Suprapubic skin (tissue), 4 donors: ENCODE measurements around the gene AZGP1. TPM values are rescaled to one million over a fixed set of nuclear protein-coding genes. Genes with fewer than 3 reads are reported as not detected.

Experiments
- DNase-seq, 2 donors: peaks; one replicate each; pipeline ENCODE4 v3.0.0-alpha.2; 2019; ENCODE audit warnings: low spot score in 2 of 2
- H3K27ac ChIP-seq: fragments of 200-600 bp; sonication (generic); one replicate; pipeline ENCODE4 v1.5.1; 2019
- H3K27me3 ChIP-seq: fragments of 200-600 bp; sonication (generic); one replicate; pipeline ENCODE4 v1.5.1; 2019
- H3K36me3 ChIP-seq: fragments of 200-600 bp; sonication (generic); one replicate; pipeline ENCODE4 v1.5.1; 2019
- H3K4me1 ChIP-seq: fragments of 200-600 bp; sonication (generic); one replicate; pipeline ENCODE4 v1.5.1; 2019
- H3K4me3 ChIP-seq: fragments of 200-600 bp; sonication (generic); one replicate; pipeline ENCODE4 v1.5.1; 2019; ENCODE audit warnings: mild to moderate bottlenecking
- H3K9me3 ChIP-seq: fragments of 200-600 bp; sonication (generic); one replicate; pipeline ENCODE4 v1.5.1; 2019
- EP300 ChIP-seq: sonication (generic); formaldehyde crosslinking; IDR thresholded peaks from one replicate; pipeline ENCODE4 v1.6.1; 2017; ENCODE audit warnings: antibody characterized with exemption
- POLR2A ChIP-seq, 2 donors: fragments of 450-650 bp; IDR thresholded peaks; one replicate each; pipeline ENCODE4 v1.6.1; 2017; ENCODE audit warnings: antibody characterized with exemption in 2 of 2, mild to moderate bottlenecking in 2 of 2, moderate library complexity in 2 of 2
- POLR2AphosphoS5 ChIP-seq, 3 donors: sonication (generic); formaldehyde crosslinking; IDR thresholded peaks; one replicate each; pipeline ENCODE4 v1.6.1; 2017; ENCODE audit warnings: antibody characterized with exemption in 3 of 3
- WGBS: methylation state at CpG from one replicate; pipeline ENCODE4 v1.1.5; 2018; 5-methylcytosine and 5-hydroxymethylcytosine counted together
- total RNA-seq, 4 donors: library from RNA; depleted of rRNA; stranded (reverse); fragments of >200 nt; gene quantifications; one replicate each; pipeline ENCODE4 v1.1.0, GENCODE V29; 2016
- TF ChIP-seq, protein P1 (sequence below), 2 donors: fragments of 200-600 bp in 1 of 2; fragments of 450-650 bp in 1 of 2; sonication (generic) in 1 of 2; IDR thresholded peaks; one replicate each; pipeline ENCODE4 v1.5.1; 2016 to 2019; ENCODE audit warnings: antibody characterized with exemption in 2 of 2, mild to moderate bottlenecking in 1 of 2, moderate library complexity in 1 of 2

The AZGP1 gene
- total RNA-seq, 4 donors from 2014 or later: 529 to 1,010 (median 610) TPM

DNA sequence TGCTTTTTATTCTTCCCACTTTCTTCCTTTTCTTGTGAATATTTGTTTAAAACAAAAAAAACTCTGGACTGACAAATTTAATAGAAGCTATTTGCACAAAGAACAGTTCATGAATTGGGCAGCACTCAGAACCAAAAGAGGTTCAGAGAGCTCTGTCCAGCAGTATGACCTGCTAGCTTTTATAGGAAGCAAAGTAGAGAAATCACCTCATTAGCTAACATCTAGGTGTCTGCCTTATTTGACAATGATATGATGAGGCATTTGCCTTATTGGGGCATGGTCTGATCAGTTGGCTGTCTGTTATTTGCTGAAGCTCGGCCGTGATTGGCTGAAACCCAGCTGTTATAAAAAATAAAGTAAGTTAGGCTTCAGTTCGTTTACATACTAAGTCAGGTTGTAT is 55.7 kb downstream of the AZGP1 start:
- no peaks in the 10 kb centered on the region for H3K9me3 ChIP-seq
- H3K27me3 ChIP-seq: no peaks in the 10 kb centered on the region
- no peak for DNase-seq
- H3K4me3 ChIP-seq: peak overlapping the region; percentile 93
- no peaks in the 10 kb centered on the region for H3K36me3 ChIP-seq
- 89% methylated on average over 3 of the region's 3 CpGs for WGBS
- peak overlapping the region; percentile 95 for H3K27ac ChIP-seq
- TF ChIP-seq EP300 (no peak), POLR2A (IDR thresholded peaks at IDR 0.05) (no peak), POLR2AphosphoS5 (IDR thresholded peaks at IDR 0.05) (no peak)
- TF ChIP-seq, protein P1, sequence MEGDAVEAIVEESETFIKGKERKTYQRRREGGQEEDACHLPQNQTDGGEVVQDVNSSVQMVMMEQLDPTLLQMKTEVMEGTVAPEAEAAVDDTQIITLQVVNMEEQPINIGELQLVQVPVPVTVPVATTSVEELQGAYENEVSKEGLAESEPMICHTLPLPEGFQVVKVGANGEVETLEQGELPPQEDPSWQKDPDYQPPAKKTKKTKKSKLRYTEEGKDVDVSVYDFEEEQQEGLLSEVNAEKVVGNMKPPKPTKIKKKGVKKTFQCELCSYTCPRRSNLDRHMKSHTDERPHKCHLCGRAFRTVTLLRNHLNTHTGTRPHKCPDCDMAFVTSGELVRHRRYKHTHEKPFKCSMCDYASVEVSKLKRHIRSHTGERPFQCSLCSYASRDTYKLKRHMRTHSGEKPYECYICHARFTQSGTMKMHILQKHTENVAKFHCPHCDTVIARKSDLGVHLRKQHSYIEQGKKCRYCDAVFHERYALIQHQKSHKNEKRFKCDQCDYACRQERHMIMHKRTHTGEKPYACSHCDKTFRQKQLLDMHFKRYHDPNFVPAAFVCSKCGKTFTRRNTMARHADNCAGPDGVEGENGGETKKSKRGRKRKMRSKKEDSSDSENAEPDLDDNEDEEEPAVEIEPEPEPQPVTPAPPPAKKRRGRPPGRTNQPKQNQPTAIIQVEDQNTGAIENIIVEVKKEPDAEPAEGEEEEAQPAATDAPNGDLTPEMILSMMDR (IDR thresholded peaks at IDR 0.05): no peak
- H3K4me1 ChIP-seq: peaks cover 43% of the 10 kb centered on the region

DNA sequence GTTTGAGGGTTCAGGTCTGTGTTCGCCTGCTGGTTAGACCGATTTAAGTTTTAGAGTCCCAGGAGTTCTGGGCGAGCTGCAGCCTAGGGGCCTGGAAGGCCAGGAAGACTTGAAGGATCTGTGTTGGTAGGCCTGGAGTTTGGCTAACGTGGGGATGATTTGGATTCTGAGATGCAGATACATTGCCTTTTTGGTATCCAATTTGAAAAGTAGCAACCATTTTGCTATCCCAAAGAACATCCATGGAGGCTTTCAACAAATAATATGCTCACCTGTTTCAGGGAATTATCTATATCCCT is 56.1 kb downstream of the AZGP1 start:
- TF ChIP-seq, protein P1 (IDR thresholded peaks at IDR 0.05): no peak
- TF ChIP-seq POLR2AphosphoS5 (IDR thresholded peaks at IDR 0.05): no peak
- no peak for TF ChIP-seq POLR2A (IDR thresholded peaks at IDR 0.05)
- no peak for TF ChIP-seq EP300
- Histone ChIP-seq H3K9me3 (no peaks in the 10 kb centered on the region), H3K36me3 (no peaks in the 10 kb centered on the region), H3K4me3 (peak overlapping the region; percentile 93), H3K4me1 (peaks cover 43% of the 10 kb centered on the region), H3K27ac (peak overlapping the region; percentile 95), H3K27me3 (no peaks in the 10 kb centered on the region)
- no peak for DNase-seq
- WGBS: 31% methylated on average over 4 of the region's 4 CpGs

DNA sequence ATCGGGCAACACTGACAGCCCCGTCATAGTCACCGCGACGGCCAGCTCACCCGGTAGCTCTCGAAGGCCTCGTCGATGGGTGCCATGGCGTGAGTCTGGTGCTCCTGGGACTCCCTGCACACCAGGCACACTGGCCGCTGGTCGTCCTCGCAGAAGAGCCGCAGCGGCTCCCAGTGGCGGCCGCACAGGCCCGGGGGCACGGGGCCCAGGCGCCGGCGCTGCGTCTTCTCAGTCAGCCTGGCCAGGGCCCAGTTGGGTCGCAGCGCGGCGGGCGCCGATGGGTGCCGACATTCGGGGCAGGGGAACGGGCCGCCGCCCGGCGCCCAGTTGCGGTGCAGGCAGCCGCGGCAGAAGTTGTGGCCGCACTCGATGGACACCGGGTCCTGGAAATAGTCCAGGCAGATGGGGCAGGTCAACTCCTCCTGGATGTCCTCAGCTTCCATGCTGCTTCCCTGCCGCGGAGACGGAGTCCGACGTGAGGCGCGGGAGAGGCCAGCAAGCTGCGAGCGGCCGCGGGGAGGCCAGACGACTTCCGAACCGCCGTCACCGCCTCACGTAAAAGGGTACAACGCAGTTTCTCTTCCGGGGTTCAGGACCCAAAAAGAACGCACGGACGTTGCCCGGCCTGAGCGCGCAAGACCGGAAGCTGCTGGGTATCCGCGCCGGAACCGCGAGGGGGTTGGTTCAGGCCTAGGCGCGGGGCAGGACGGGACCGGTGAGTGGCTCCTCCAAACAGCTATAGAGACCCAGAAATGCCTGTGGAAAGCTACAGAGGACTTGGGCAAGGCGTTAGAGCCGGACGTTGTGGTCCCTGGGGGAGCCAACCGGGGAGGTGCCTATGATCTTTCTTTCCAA is 56.6 kb downstream of the AZGP1 start, which contains the start of gene TRIM4:
Gene TRIM4 (minus strand): TSS at position 572 of the 855 bp plus-strand sequence. CDS start 129 bp downstream, at position 443.
- WGBS: 0% methylated on average over 44 of the region's 81 CpGs
- Histone ChIP-seq H3K4me3 (peak within 1 kb of the TSS; percentile 93), H3K4me1 (peaks cover 43% of the 10 kb centered on the region)

More for the DNA sequence above, 56.6 kb downstream of the AZGP1 start, which contains the start of gene TRIM4:
- H3K27ac ChIP-seq: peak within 1 kb of the TSS; percentile 95
- H3K27me3 ChIP-seq: no peaks in the 10 kb centered on the region
- peak; percentile 94 to 96 for DNase-seq
- TF ChIP-seq, protein P1 (IDR thresholded peaks at IDR 0.05): peak in 1 of 2 donors; percentile 30
- TF ChIP-seq POLR2A (IDR thresholded peaks at IDR 0.05) (peak; percentile 58 to 87), POLR2AphosphoS5 (IDR thresholded peaks at IDR 0.05) (peak; percentile 66 to 82 (median 71)), EP300 (no peak)
- H3K36me3 ChIP-seq: no peaks in the 10 kb centered on the region
- H3K9me3 ChIP-seq: no peaks in the 10 kb centered on the region

Other genes with a start within 250 kb of the AZGP1 start
- gene CYP3A7, start 240.8 kb downstream of the AZGP1 start, total RNA-seq: under 1 TPM in 1 of 4 donors, not detected in 3; 0.49 TPM
- gene CYP3A4, start 191.8 kb downstream of the AZGP1 start, total RNA-seq: 1 to 10 TPM; 2.3 to 7.8 (median 4.4) TPM
- not detected for gene CYP3A43, start 148.0 kb downstream of the AZGP1 start, total RNA-seq
- 1 to 10 TPM in 1 of 4 donors, not detected in 3; 1.5 TPM for gene OR2AE1, start 99.0 kb downstream of the AZGP1 start, total RNA-seq
- 10 to 100 TPM; 40.2 to 56.7 (median 50.8) TPM for gene TRIM4, start 56.5 kb downstream of the AZGP1 start, total RNA-seq
- 1 to 10 TPM; 1.9 to 2.9 (median 2.5) TPM for gene GJC3, start 46.4 kb downstream of the AZGP1 start, total RNA-seq
- gene ZKSCAN1, start 39.6 kb upstream of the AZGP1 start, total RNA-seq: 100 to 1,000 TPM in 1 of 4 donors, 10 to 100 TPM in 3; 50.5 to 106 (median 66.4) TPM
- 10 to 100 TPM in 3 of 4 donors, 1 to 10 TPM in 1; 8.9 to 18.5 (median 10.2) TPM for gene ZSCAN21, start 73.7 kb upstream of the AZGP1 start, total RNA-seq
- gene ZNF3, start 105.7 kb upstream of the AZGP1 start, total RNA-seq: 10 to 100 TPM; 13.2 to 30.3 (median 24.4) TPM
- gene COPS6, start 112.9 kb upstream of the AZGP1 start, total RNA-seq: 10 to 100 TPM; 35.8 to 60.7 (median 47.7) TPM
- gene MCM7, start 125.4 kb upstream of the AZGP1 start, total RNA-seq: 10 to 100 TPM; 43.8 to 97.0 (median 51.8) TPM
- gene AP4M1, start 125.6 kb upstream of the AZGP1 start, total RNA-seq: 10 to 100 TPM; 16.7 to 33.2 (median 31.8) TPM
- gene TAF6, start 143.3 kb upstream of the AZGP1 start, total RNA-seq: 10 to 100 TPM; 31.7 to 59.3 (median 48.9) TPM
- 1 to 10 TPM; 4.5 to 7.1 (median 5.4) TPM for gene CNPY4, start 143.6 kb upstream of the AZGP1 start, total RNA-seq
- 1 to 10 TPM; 2.6 to 6.2 (median 3.6) TPM for gene MBLAC1, start 150.9 kb upstream of the AZGP1 start, total RNA-seq
- 100 to 1,000 TPM; 346 to 682 (median 537) TPM for gene LAMTOR4, start 172.9 kb upstream of the AZGP1 start, total RNA-seq
- 10 to 100 TPM; 19.7 to 69.0 (median 35.8) TPM for gene TRAPPC14, start 182.7 kb upstream of the AZGP1 start, total RNA-seq
- 10 to 100 TPM; 30.0 to 36.9 (median 33.0) TPM for gene GAL3ST4, start 192.6 kb upstream of the AZGP1 start, total RNA-seq
- 10 to 100 TPM in 2 of 4 donors, 1 to 10 TPM in 2; 7.3 to 45.4 (median 14.8) TPM for gene GPC2, start 201.3 kb upstream of the AZGP1 start, total RNA-seq
- 1 to 10 TPM in 2 of 4 donors, under 1 TPM in 1, not detected in 1; 0.68 to 2.0 (median 1.9) TPM for gene STAG3, start 201.9 kb upstream of the AZGP1 start, total RNA-seq
- not detected for gene PVRIG, start 243.9 kb upstream of the AZGP1 start, total RNA-seq